AML-193 (cell line): Measurements from ENCODE around the gene SLCO2A1.

Experiments used
- DNase-seq, 2 experiments: peaks; one replicate each; lab custom pipeline; 2025; lab: John Stamatoyannopoulos, UW

Gene SLCO2A1

DNA sequence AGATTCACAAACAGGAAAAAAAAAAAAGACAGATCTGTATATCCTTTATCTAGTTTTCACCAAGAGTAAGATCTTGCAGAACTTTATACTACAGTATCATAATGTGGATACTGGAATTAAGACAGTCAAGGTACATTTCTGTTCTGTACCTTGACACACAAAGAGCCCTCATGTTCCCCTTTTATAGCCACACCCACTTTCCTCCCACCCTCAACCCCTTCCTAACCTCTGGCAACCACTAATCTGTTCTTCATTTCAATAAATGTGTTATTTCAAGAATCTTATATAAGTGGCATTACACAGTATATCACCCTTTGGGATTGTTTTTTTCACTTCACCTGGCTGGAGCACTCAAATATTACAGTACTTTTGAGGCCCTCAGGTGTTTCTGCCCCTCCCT lies 130.4 kb downstream of the SLCO2A1 start:
- DNase-seq: no peak

DNA sequence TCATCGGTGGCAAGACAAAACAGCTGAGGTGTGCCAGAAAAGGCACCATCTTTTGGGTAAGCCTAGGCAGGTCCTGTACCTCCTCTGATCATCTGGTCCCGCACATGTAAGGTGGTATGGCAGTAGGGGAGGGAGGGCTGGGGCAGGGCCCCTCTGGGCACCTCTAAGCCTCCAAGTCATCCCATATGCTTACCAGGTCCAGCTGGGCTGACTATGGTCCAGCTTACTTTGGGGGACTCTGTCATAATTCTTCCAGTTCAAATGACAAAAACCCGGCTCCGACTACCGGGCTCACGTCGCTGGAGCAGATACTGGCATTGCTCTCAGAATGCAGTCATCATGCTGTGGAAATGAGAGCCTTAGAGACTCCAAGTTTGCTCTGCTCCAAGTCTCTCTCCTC lies 132.2 kb downstream of the SLCO2A1 start:
- no peak for DNase-seq

DNA sequence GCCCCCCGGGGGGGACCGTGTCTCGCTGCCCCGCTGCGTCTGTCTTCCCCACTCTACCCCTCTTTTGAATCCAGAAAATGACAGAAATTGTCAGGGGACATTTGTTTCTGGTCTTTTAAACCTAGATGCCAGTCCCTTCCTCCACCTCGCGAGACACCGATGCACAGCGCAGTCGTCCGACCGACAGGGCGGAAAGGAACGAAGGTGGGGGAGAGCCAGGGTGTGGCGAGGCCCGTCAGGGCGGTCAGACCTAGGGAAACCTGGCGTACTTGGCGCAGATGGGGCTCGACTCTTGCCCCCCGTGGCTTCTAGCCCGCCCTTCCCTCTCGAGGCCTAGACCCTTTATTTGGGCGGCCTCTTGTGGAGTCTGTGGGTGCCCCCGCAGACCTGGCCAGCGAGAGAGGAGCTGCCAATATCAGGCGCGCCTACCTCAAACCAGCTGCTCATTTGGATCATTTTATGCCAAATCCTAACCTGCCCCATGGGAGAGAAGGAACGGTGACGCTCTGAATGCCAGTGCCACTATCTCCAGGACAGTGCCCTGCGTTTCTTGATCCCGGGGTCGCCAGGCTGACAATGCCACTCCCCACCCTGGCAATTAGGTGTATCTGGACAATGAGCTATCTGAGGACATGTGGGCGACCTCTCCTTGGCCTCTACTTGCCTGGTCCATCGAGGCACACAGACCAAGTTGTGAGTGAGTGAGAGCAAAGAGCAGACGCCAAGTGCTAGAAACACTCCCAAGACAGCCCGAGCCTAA lies 133.5 kb downstream of the SLCO2A1 start:
- no peak for DNase-seq

DNA sequence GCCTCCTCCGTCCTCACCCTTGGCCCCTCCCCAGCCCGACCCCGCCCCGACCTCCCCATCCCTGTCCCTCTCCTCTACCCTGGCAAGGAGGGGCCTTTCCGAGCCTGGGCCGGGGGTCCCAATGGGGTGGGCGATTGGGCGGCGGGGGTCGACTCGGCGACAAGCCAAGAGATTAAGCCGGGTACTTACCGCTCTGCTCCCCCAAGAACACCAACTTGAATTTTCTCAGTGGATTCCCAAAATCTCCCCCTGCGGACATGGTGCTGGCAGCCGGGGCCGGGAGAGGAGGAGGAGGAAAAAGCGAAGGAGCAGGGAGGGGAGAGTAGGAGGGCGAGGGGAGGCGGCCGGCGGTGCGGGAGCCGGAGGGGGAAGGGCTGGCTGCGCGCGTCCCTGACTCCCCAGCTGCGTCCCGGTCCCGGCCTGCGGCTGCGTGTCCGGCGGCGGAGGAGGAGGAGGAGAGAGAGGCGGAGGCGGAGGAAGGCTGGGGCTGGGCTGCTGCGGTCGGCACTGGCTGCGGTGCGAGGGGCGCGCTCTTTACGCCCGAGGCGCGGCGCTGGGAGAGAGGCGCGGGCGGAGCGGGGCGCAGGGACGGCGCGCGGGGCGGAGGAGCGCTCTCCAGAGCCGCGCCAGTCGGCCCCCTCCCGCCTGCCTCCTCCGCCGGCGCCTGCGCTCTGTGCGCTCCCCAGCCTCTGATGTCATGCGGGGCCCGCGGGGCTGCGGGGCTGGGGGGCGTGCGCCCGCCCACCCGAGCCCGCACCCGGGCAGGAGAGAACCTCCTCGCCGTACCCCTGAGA lies 134.3 kb downstream of the SLCO2A1 start, which contains the start of gene RAB6B:
RAB6B (minus strand) TSS at position 675 of the 794 bp plus-strand sequence; CDS start at position 259, 416 bp downstream.
- DNase-seq: no peak

DNA sequence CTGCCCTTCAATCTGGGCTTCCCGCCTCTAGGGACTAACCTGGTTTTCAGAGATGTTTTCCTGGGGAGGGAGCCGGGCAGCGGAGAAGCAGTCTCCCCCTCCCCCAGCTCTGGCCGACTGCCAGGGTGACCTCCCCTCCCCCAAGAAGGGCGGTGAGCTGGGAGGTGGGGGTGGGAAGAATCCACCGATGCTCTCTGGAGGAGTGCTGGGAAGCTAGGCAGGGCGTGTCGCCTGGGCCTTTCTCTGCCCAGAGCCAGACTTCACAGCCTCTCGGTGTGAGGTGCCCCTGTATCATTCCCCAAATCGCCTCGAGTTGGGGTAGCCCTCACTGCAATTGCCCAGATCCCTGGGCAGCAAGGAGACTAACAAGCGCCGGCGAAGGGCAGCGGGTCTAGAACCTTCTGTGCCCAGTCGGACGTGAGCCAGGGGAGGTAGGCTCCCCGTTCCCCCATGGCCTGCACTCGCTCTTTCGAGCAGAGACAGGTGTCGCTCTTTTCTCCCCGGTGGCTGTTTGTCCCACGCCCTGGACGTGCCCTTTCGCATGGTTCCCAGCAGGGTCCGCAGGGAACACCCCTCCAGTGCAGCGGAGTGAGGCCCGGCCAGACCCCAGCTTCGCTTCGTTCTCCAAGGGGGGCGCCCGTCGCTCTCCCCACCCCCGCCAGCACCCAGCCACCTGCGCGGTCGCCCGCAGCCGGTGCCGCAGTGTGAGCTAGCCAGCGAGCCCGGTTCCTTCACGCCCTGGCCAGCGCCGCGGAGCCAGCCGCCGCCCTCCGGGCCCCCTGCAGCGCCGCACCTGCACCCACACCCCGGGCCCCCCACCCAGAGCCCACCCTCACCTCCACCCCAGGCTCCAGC lies 135.1 kb downstream of the SLCO2A1 start:
- no peak for DNase-seq

DNA sequence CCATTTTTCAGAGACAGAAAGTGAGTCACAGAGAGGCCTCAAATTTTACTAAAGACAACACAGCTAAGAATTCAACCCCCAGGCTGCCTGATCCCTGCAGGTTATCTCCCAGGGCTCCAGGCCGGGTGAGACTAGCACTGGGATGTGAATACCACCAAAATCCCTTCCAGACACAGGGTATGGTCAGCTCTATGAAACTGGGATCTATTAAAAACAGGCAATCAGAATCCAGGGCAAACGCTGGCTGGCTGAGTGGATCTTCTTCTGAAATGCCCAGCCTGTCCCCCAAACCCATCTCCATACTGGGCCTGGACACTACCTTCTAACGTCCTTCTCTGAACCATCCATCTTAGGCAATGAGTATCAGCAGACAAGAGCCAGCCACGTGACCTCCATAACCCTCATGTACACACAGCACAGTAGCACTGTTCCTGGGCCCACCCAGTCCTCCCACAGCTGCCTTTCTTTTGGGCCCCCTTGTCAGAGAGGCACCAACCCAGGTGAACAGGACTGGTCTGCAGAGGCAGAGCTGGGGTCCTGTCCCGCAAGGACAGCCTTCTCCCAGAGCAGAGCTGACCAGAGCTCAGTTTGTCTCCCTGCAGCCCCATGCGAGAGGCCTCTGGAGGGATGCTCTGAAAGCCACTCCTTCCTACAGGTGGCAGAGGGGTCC lies 135.9 kb downstream of the SLCO2A1 start:
- DNase-seq: no peak

DNA sequence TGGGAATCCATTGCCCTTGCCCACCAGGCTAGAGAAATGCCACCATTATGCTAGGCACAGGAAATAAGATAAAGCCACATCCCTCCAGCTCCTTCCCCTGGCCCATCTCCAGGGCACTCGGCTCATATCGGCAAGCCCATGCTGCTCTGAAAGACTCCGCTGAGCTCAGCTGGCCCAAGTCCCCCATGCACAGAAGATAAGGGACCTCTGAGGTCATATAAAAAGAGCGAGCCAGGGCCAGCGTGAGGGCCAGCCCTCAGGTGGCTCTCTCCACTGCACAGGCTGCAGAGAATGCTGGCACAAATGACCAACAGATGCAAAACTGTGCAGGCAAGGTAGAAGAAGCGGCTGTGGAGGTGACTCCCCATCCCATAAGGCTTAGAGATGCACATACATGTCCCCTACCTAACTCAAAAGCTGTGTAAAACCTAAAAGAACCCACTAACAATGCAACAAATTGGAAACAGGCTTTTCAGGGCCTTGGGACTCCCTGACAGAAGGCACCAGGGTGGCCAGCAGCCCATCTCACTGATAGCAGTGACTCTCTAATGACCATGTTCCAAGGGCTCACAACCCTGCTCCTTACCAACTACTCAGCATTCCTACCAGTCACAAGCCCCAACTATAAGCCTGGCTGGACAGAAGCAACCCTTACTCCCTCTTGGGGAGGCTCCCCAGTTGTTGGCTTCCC lies 137.0 kb downstream of the SLCO2A1 start:
- DNase-seq: no peak

DNA sequence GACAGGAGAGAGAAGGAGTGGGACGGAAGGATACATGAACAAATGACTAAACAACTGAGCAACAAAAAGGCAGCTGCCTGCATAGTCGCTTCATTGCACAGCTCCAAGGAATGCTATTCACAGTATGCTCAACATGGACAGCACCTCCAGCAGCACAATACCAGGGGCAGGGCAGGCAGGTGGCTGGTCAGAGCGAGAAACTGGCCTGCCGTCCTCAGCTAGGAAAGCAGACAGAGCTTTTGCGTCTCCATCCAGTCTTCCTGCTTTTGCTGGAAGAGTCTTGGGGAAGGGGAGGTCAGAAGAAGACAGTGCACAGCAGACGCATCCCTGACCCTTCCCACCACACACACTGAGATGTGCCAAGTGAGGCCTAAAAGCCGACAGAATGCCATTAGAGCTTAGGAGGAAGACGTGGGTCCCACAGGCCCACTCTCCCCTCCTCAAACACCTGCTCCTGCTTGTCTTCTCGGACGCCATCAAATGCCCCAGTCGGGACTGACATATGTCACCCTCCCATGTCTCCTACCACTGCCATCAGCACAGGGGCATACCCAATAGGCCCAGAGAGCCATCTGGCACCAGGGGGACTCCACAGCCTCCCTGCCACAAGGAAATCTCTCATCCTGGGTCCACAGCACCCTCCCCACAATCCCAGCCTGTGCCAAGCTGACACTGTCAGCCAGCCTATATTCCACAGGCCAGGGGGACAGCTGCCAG lies 137.9 kb downstream of the SLCO2A1 start:
- DNase-seq: no peak

DNA sequence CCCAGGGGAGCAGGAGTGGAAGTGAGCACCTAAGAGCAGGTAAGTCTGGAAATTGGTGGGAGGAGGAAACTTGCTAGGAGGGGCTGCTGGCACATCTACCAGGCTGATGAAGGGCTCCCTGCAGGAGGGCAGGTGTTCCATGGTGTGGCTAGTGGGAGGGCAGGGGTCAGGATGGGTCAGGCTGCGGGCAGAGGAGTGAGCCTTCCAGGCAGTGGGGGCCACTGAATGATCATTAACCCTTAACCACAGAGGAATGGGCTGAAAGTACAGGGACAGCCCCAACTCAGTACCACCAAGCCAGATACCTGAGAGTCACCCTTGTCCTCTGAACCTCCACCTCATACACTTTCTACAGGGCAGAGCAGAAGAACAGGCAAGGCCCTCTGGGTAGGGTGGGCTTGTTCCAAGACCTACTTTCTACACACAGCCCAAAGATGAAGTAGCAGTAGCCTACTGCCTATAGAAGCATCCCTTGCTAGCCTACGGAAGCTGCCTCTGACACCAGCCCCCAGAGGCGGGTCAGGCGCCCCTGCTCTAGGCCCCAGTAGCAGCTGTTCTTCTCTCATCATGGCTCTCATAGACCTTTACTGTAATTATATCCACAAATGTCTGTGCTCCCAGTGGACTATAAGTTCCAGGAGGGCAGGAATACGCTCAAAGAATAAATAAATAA lies 138.6 kb downstream of the SLCO2A1 start:
- DNase-seq: no peak

DNA sequence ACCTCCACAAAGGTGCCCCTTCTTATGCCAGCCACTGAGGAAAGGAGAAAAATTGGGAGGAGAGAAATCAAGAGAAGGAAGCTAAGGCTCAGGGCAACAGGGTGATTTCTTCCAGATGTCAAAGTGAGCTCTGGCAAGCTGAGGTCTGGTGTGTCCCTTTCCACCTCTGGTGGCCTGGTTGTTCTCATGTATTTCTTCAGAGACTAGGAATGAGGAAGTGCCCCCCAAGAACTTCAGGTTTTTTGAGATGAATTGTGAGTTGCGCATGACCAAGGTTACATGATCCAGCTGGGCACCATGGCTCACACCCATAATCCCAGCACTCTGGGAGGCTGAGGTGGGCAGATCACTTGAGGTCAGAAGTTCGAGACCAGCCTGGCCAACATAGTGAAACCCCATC lies 139.7 kb downstream of the SLCO2A1 start:
- no peak for DNase-seq

DNA sequence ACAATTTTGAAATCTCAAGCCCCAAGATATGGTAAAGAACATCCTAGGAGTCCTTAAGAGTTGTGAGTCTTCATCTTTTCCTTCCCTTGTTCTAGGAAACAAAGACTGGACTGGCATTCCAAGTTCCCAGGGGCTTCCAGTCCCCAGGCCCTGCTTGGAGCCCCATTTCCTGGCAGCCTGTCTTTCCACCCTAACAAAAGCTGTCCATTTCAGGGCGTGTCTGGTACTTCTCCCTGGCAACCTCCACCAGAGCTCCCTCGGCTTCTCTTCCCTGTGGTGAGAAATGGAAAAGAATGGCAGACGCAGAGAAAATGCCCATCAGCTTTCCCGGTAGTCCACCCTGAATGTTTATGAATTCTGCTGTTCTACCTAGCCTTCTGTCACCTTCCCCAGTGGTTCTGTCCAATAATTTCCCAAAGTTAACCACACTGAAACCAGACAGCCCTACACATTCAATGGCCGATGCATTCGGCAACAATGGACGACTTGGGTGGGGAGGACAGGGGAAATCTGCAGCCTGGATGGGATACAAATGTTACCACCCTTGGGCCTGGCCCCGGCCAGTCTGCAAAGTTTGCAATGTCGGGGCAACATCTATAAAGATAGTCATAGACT lies 140.9 kb downstream of the SLCO2A1 start:
- no peak for DNase-seq

DNA sequence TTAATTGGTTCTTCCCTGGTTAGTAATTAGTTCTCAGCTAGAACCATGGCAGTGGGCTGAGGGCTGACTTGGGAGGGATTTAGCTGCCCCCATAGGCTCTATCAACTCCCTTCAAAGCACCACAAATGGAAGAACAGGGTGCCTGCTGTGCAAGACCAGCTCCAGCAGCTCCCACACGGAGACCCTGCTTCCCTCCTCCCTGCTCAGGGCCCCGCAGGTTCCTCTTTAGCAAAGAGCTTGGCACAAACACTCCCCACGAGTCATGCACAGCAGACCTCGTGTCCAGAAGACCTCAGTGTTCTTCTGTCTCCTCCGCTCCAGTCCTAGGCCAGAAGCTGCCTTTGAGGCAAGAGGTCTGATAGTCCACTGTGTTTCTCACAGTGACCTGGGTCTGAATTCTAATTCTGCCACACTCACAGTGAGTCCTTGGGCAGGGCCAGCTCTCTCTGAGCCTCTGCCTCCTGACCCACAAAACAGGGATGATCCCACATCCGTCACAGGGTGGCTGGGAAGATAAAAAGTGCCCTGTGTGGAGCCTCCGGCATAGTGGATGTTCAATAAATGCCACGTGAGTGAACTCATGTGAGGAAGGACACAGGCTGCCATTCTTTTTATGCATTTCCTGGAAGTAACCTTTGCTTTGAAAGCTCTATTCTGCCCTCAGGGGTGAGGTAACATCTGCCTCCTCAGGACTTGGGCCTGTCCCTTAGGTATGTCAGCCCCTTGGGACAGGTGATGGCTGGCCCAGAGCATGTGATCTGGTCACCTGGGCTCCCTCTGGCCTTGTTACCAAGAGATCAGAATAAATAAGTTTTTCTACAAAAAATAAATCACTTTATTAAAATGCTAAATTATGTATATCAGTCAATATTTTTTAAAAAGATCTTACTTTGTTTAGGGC lies 141.7 kb downstream of the SLCO2A1 start:
- DNase-seq: no peak

DNA sequence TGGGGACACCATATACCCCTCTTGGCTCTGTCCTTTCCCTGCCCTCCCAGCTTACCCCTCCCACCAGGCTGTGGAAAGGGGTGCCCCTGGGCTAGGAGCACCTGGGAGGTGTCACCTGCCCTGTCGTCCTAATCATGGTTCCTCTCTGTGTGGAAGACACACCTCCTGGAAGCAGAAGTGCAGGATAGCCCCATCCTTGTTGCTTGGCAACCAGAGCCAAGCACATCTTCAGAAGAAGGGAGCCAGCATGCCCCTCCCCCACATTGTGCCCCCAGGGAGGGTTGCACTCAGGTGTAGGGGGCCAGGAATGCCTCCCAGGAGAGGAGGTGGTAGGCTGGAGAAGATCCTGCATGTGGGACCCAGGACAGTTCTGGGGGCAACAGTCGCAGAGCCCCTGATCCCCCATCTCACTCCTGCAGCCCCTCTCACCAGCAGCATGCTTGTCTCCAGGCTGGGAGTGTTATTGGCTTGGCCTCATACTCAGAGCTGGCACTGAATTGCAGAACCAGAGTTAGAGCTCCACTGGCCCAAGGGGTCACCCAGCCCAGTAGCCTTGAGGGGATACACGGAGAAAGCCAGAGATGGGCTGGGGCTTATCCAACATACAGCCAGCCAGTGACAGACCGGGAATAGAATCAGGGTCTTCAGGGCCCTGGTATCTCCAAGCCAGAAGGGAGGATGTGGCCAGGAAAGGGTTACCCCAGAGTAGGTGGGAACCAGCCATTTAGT lies 142.5 kb downstream of the SLCO2A1 start:
- no peak for DNase-seq

DNA sequence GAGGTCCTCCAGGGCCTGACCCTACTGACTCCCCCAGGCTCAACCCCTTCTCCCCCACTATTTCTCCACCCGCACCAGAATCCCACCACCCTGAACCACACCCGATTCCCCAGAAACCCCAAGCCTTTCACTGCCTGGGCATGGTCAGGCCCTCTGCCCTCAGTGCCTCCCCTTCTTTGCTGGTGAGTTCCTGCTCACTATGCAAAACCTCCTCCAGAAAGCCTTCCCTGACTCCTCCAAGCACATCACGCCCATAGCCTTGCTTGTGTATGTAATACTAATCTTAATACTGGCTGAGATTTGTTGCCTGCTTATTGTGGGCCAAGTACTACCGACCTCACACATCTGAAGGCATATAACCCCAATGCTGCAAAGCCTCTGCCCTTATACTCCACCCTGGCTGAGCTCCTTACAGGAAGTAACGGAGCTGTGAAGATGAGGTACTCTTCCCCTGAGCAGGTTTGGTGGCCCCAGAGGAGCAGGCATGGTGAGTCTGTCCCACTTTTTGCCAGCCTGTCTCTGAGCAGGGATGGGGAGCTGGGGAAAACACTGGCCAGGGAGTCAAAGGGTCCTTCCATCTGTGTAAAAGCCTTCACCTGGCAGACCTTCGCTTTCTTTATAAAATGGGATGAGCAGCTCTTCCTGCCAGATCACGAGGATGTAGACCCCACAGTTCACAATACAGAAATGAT lies 143.5 kb downstream of the SLCO2A1 start:
- DNase-seq: no peak

DNA sequence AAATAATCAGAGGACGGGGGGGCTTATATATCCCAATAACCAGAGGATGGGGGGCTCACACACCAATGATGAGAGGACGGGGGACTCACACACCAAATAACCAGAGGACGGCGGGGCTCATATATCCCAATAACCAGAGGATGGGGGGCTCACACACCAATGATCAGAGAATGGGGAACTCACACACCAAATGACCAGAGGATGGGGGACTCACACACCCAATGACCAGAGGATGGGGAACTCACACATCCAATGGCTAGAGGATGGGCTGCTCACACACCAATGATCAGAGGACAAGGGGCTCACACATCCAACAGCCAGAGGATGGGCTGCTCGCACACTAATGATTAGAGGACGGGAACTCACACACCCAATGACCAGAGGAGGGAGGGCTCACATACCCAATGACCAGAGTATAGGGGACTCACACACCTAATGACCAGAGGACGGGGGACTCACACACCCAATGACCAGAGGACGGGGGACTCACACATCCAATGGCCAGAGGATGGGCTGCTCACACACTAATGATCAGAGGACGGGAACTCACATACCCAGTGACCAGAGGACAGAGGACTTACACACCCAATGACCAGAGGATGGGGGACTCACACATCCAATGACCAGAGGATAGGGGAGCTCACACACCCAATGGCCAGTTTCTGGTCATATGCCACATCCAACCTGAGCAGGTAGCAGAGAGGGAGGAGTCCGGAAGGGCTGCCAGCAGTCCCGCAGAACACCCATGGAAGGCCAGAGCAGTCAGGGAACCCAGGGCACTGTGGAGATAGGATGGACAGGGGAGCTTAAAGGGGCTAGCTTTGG lies 144.6 kb downstream of the SLCO2A1 start:
- DNase-seq: no peak
